GM19239 (cell line): ENCODE results near the gene ANKRD6.
"Not testable (repeated sequence)": the region's sequence is repeated elsewhere in the genome, so short reads cannot be mapped to it uniquely, and the experiment has no call there.

ENCODE experiments used
- DNase-seq: peaks from one replicate; pipeline ENCODE4 v3.0.0; 2011; ENCODE audit warnings: low spot score; ENCODE audit not compliant: insufficient read length
- FAIRE-seq: peaks from 2 replicates; lab custom pipeline; 2011; peaks lifted over from hg19 to GRCh38; lab: Jason Lieb, UNC

Gene ANKRD6

DNA sequence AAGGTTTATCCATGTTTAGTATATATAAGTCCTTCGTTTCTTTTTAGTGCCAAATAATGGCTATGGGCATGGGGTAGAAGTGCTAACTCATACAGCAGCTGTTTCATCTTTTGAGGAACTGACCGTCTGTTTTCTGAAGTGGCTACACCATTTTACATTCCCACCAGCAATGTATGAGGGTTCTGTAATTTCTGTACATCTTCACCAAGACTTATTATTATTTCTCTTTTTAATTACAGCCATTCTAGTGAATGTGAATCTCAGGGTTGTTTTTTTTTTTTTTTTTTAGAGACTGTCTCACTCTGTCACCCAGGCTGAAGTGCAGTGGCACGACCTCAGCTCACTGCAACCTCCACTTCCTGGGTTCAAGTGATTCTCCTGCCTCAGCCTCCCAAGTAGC is 203.5 kb downstream of the ANKRD6 start:
- FAIRE-seq, DNase-seq: not testable (repeated sequence)

GRCh38 chr6:89637960-89638319 is 205.0 kb downstream of the ANKRD6 start:
- no peak for DNase-seq
- no peak for FAIRE-seq

- FAIRE-seq = peak; percentile 95
- DNase-seq = peak; percentile 72
Measured at GRCh38 chr6:89638320-89639195, 205.6 kb downstream of the ANKRD6 start, which contains the start of gene LYRM2. Gene LYRM2 (minus strand): TSS chr6:89638747. CDS start chr6:89638716, 31 bp downstream.

DNA sequence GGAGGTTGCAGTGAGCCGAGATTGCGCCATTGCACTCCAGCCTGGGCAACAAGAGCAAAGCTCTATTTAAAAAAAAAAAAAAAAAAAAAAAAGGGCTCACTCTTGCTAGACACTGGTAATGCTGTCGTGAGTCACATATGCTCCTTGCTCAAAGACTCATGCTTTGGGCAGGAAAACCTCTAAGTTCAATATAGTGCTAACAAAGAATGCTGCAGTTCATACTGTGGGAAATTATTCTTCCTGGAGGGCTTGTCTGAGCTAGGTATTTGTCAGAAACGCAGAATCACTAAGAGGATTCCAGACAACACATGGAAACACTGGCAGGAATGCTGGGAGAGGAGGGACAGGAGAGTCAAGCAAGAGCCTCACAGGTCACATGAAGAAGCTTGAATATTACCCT is 207.9 kb downstream of the ANKRD6 start:
- DNase-seq (no peak), FAIRE-seq (no peak)

DNA sequence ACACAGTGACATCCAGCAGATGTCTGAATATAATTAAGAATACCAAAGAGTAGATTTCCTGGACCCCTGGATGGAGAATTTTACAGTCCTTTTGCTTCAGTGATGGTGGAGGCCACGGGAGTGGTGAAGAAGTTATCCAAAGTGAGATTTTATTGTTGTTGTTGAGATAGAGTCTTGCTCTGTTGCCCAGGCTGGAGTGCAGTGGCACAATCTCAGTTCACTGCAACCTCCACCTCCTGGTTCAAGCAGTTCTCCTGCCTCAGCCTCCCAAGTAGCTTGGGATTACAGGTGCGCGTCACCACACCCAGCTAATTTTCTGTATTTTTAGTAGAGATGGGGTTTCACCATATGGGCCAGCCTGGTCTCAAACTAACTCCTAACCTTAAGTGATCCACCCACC is 208.6 kb downstream of the ANKRD6 start:
- DNase-seq, FAIRE-seq: not testable (repeated sequence)

DNA sequence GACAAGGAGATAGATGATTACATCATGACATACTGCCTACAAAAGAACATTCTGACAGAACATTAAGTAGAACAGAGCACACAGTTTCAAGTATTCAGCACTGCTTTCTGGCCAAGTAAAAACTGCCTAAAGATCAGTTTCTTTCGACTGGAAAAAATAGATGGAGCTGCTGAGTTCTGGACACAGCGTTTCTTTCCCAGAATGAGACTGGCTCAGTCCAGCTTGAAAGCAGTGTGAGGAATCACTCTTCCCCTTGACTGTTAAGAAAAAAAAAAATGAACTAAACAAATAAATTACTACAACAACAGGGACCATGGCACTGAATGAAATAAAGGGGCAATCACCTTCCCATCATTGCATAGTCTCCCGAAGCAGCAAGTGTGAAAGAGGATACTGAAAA is 210.0 kb downstream of the ANKRD6 start:
- FAIRE-seq = no peak
- no peak for DNase-seq

DNA sequence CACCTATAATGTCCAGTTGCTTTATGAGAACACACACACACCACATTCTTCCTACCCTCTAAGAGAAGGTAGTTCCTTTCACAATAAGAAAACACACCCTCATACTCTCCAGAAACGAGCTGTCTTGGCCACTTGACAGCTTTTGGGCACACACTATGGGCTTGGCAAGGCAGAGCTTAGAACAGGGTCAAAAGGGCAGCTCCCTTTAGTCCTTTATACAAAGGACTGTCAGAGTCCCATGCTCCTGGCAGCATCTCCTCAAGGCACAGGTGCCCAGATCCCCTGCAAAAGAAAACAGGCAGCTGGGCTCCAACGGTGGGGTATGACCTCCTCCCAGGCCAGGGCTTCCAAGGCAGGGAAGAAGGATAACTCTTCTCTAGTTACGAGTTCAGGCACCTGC is 210.5 kb downstream of the ANKRD6 start:
- DNase-seq (no peak), FAIRE-seq (no peak)

- FAIRE-seq = no peak
Measured at GRCh38 chr6:89644864-89645263, 211.9 kb downstream of the ANKRD6 start.

DNA sequence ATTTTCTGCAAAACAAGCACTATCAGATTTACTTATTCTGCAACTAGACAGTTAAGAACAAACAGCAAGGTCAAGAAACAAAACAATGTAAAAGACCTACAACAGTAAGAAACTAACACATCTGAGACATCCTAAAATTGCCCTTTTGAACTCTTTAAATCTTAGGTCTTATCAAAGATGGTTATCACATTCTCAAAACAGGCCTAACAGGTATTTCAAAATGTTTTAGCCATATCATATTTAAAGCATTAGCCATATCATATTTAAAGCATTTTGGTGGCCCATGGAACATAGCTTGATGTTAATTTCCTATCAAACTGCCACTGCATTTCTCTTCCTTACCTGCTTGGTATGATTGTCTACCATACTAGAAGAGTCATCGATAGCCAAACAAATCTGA is 216.7 kb downstream of the ANKRD6 start:
- FAIRE-seq (no peak), DNase-seq (no peak)

More at GRCh38 chr6:89644864-89645263, 211.9 kb downstream of the ANKRD6 start:
- no peak for DNase-seq

GRCh38 chr6:89650579-89650978 is 217.6 kb downstream of the ANKRD6 start:
- no peak for DNase-seq
- FAIRE-seq = no peak

- DNase-seq (no peak), FAIRE-seq (no peak)
Measured at GRCh38 chr6:89655122-89655521, 222.2 kb downstream of the ANKRD6 start.

- FAIRE-seq (no peak), DNase-seq (no peak)
Measured at GRCh38 chr6:89657445-89658158, 224.7 kb downstream of the ANKRD6 start.

DNA sequence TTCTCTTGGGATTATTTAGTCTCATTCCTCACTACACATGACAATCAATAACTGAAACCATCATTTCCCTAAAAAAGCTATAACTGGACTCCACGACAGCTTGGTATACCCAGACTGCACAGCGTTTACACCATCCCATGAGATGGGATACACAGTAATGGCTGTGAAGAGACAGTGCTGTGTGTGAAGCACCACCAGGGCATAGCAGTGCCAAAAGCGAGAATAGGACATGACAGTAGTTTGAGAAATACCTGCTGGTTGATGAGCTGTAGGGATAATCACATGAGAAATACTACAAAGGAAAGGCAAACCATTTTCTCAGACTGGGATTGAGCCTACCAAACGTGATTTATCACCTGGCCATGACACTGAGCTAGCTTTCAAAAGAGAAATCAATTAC is 228.0 kb downstream of the ANKRD6 start:
- DNase-seq (no peak), FAIRE-seq (no peak)

DNA sequence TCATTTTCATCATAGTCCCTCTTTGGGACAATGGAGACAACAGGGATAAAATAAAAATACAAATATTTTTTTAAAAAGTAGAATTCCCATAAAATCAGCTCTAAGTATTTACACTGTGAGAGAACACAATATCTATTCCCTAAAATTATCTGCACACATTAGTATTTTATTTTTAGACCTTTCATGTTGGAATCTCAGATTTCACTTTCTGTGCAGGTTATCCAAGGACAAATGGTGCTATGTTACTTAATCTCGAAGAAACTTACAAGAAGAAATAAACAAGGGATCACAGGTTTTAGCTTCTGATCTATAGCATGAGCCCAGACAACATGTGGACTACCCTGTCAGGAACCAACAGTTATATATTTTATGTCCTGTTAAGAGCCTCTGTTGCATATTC is 228.6 kb downstream of the ANKRD6 start:
- no peak for DNase-seq
- FAIRE-seq = no peak

DNA sequence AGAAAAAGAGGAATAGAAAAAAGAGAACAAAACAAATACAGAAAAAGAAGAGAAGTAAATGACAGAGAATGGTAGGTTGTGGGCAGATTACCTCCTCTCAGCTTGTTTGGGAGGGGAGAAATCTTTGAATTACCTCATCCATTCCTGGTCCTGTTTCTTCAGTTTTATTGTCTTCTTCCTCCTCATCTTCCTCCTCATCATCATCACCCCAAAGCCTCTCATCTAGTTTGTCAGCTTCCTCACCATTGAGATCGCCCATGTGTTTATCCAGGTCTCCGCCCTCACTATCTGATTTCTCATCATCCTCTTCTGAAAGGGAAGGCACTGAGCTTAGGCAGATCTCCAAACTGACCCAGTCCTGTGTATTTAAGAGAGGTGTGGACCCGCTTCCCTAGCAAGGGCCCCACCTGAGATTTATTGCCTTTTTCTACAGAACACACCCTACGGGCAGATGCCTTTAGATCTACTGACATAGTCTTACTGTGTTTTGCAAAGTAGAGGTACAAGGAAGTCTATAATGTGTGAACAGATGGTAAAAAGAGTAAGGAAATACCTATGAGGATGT is 229.8 kb downstream of the ANKRD6 start:
- DNase-seq = no peak
- no peak for FAIRE-seq

DNA sequence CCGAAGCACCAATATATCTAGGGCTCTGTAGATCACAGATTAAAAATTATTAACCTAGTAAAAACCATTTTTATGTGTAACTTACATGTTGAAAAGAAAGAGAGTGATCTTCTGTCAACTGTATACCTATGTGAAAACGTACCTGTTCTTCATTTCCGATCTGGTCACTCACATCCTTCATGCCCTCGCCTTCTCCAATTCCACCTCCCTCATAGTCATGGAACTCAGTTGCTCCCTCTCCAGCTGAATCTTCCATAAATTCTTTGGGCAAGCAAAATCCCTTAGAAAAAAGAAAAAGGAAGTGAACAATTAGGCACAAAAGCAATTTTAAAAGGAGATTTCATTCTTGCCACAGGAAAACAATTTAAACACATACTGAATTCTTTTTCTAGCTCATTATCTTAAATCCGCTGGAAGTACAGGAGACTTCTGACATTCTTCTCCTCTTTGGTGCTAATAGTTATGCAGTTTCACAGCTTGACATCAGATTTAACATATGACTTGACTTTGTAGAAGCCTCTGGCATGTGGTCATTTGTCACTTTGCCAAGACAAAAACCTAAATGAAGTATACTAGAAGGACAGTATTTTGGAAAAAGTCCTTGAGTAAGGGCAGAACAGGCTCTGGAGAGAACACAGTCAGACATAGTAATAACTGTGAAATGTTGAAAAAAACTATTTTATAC is 235.1 kb downstream of the ANKRD6 start:
- FAIRE-seq = no peak
- no peak for DNase-seq

DNA sequence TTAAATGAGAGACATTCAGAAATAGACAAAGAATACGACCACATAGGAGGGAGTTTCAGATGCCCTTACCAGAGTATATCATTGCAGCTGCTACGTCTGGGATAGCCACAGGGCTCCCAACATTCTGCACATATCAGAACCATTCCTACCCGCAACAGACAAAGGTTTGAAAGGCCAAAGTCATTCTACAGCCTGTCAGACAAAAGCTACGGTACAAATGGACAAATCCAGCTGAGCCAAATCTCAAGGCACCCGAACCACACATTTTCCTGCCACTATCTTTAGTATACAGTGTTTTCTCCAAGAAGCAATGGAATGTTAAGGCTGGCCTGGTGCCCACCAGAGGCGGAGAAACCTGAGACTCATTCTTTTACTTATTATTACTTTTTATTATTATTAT is 236.1 kb downstream of the ANKRD6 start:
- no peak for FAIRE-seq
- no peak for DNase-seq

DNA sequence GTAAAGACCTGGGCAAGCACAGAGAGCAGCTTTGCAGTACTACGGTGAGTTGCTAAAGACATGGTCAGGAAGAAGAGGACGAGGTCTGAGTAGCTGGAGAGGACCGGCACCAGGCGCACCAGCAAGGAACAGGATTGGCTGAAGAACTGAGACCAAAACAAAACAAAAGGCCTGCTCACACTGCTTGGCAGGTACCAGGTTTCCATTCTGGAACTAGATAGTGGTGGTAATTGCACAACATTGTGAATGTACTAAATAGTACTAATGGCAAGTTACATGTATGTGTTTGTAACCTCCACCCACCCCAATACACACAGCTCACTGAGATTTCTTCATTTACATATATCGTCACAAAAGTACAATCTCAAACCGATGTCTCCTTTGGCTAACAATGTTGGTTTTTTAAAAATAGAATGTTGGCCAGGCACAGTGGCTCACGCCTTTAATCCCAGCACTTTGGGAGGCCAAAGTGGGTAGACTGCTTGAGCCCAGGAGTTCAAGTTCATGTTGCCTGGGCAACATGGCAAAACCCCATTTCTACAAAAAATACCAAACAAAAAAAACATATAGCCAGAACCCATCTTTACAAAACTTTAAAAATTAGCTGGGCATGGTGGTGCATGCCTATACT is 238.1 kb downstream of the ANKRD6 start:
- DNase-seq (no peak), FAIRE-seq (no peak)

DNA sequence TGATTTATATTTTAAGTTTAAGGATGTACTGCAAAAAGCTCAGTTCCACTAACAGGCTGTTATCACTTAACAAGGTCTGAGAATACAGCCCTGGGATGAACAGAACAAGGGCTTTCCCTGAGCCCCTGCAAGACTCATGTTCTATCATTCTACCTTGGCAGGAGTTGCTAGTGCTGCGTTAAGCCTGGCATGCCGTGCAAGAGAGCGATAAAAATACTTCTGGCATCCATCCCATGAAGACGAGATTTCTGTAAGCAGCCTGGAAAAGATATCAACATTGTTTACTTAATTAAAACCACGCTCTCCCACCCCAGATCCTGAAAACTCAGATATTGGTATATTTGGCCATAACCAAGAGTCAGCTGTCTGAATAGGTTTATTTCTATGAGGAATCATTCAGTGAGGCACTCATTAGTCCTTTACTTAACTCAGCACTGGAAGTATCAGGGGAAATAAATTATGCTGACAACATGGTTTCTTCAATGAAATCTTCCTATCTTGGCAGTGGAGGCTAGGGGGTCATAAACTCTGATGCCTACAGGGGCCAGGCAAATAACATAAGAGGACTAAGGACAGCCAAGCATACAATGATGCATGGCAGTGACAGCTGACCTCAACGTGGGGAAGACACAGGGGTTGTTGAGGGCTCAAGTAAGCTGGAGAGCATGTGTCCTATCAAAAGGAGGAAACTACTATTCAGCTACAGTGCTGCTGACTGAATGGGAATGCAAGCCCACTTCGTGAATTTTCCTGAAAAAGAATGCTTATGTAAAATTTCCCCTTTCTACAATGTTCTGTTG is 243.2 kb downstream of the ANKRD6 start:
- DNase-seq (no peak), FAIRE-seq (no peak)
